Progenitor cell of endocrine pancreas (in vitro differentiated cells): ENCODE results near the gene APH1B. TPM values are rescaled to one million over a fixed set of nuclear protein-coding genes. Genes with fewer than 3 reads are reported as not detected.

ENCODE experiments used
- DNase-seq: peaks from one replicate; pipeline ENCODE4 v3.0.0; 2021; ENCODE audit warnings: low spot score; ENCODE audit not compliant: unreplicated experiment
- H3K27ac Mint-ChIP-seq: 2 replicates; pipeline ENCODE4 v1.8.0; 2021; ENCODE audit warnings: mild to moderate bottlenecking, moderate library complexity, mixed read lengths
- H3K27me3 Mint-ChIP-seq: 2 replicates; pipeline ENCODE4 v1.8.0; 2021; ENCODE audit warnings: mixed read lengths
- H3K36me3 Mint-ChIP-seq: 2 replicates; pipeline ENCODE4 v1.8.0; 2022; ENCODE audit warnings: mixed read lengths; ENCODE audit not compliant: insufficient read depth
- H3K4me1 Mint-ChIP-seq: 2 replicates; pipeline ENCODE4 v1.8.0; 2021; ENCODE audit warnings: low read depth, mixed read lengths
- H3K4me3 Mint-ChIP-seq: 2 replicates; pipeline ENCODE4 v1.8.0; 2021; ENCODE audit warnings: low read depth, mild to moderate bottlenecking, moderate library complexity, mixed read lengths
- H3K9me3 Mint-ChIP-seq: 2 replicates; pipeline ENCODE4 v1.8.0; 2021; ENCODE audit warnings: low read depth, mixed read lengths
- total RNA-seq: library from RNA; stranded (reverse); gene quantifications from 2 replicates; pipeline ENCODE4 v1.2.1, GENCODE V29; 2021
- TF ChIP-seq, protein P1 (sequence below): fragments of 200-600 bp; sonication (generic); IDR thresholded peaks from one replicate; pipeline ENCODE4 v1.5.0; 2021; ENCODE audit warnings: antibody characterized with exemption, mild to moderate bottlenecking; ENCODE audit not compliant: unreplicated experiment

Gene APH1B
- total RNA-seq, 1 donor from 2014 or later: 17.6 TPM

DNA sequence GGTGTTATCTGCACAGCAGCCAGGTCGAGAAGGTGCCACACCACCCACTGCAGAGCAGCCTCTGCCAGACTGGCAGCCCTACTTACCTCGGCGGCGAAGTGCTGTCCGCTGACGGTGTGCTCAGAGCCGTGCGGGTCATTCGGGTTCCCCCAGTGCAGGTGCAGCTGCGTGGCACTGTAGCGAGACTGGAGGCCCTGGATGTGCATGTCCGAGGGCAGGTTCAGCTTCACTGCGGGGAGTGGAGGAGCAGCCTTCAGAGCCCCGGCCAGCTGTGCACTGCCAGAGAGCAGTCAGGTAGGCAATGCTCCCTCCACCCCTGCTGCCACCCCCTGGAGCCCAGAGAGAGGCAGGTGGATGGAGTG, 68.0 kb downstream of the APH1B start:
- TF ChIP-seq, protein P1, sequence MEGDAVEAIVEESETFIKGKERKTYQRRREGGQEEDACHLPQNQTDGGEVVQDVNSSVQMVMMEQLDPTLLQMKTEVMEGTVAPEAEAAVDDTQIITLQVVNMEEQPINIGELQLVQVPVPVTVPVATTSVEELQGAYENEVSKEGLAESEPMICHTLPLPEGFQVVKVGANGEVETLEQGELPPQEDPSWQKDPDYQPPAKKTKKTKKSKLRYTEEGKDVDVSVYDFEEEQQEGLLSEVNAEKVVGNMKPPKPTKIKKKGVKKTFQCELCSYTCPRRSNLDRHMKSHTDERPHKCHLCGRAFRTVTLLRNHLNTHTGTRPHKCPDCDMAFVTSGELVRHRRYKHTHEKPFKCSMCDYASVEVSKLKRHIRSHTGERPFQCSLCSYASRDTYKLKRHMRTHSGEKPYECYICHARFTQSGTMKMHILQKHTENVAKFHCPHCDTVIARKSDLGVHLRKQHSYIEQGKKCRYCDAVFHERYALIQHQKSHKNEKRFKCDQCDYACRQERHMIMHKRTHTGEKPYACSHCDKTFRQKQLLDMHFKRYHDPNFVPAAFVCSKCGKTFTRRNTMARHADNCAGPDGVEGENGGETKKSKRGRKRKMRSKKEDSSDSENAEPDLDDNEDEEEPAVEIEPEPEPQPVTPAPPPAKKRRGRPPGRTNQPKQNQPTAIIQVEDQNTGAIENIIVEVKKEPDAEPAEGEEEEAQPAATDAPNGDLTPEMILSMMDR: no peak
- no peaks in the 10 kb centered on the region for H3K36me3 Mint-ChIP-seq
- no peak overlapping the region for H3K4me3 Mint-ChIP-seq
- no peaks in the 10 kb centered on the region for H3K9me3 Mint-ChIP-seq
- H3K4me1 Mint-ChIP-seq: peaks cover 3% of the 10 kb centered on the region
- H3K27ac Mint-ChIP-seq: no peak overlapping the region
- H3K27me3 Mint-ChIP-seq: peaks cover 10% of the 10 kb centered on the region
- DNase-seq: no peak

DNA sequence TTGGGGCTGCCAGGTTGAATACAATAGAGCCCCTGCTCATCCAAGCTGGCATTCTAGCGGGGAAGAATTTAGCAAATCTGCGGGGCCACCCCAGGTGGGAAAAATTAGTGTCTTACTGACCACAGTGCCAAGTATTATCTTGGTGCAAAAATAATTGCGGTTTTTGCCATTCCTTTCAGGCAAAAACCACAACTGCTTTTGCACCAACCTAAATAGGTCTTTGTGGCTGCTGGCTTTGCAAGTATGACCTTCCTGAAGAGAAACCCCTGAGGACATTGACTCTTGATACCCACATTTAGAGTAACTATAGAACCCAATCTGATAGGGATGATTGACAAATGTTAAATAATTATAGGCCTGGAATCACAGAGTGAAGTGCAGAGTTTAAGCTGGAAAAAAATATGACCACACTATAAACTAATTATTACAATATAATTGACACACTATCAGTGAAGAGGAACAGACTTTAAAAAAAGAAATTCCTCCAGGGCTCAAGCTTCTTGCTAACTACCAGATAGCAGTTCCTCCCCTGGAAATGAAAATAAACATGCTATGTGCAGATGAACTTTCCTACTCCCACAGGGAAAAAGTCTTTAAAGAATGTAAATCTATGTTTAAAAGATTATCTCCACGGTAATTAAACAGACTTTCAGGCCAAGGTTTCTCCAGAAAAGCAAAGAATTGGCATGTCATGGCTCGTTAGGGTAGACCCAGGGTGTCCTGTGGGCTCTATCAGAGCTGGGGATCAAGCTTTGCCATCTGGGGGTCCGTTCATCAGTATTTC, 69.9 kb downstream of the APH1B start:
- no peak overlapping the region for H3K27ac Mint-ChIP-seq
- no peak for DNase-seq
- peaks cover 10% of the 10 kb centered on the region for H3K27me3 Mint-ChIP-seq
- no peaks in the 10 kb centered on the region for H3K9me3 Mint-ChIP-seq
- peaks cover 1% of the 10 kb centered on the region for H3K4me1 Mint-ChIP-seq
- H3K4me3 Mint-ChIP-seq: no peak overlapping the region
- TF ChIP-seq, protein P1: no peak
- H3K36me3 Mint-ChIP-seq: no peaks in the 10 kb centered on the region

DNA sequence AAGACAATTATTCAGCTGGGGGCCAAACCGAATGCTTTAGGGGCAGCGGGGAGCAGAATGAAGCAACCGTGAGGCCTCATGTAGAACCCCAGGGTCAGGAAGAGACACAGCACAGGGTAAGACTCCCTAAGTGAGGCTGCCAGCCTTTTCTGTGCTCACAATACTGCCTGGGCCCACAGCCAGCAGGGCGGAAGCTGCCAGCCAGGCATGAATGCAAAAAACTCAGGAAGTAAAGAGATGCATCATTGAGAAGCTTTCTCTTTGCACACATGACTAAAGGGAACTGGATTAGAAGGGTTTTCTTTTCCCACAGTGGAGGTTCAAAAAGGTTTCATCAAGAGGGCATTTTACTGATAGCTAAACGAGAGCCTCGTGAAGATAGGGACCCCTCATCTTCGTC, 71.0 kb downstream of the APH1B start:
- H3K9me3 Mint-ChIP-seq: no peaks in the 10 kb centered on the region
- H3K27me3 Mint-ChIP-seq: peaks cover 10% of the 10 kb centered on the region
- H3K36me3 Mint-ChIP-seq: no peaks in the 10 kb centered on the region
- no peak for DNase-seq
- H3K27ac Mint-ChIP-seq: no peak overlapping the region
- TF ChIP-seq, protein P1: no peak
- H3K4me3 Mint-ChIP-seq: no peak overlapping the region
- H3K4me1 Mint-ChIP-seq: peaks cover 1% of the 10 kb centered on the region

GRCh38 chr15:63349156-63349555, 71.8 kb downstream of the APH1B start:
- TF ChIP-seq, protein P1: no peak
- Mint-ChIP-seq H3K27ac (no peak overlapping the region), H3K4me1 (peaks cover 3% of the 10 kb centered on the region), H3K27me3 (peaks cover 5% of the 10 kb centered on the region), H3K9me3 (no peaks in the 10 kb centered on the region), H3K36me3 (no peaks in the 10 kb centered on the region), H3K4me3 (no peak overlapping the region)
- no peak for DNase-seq

DNA sequence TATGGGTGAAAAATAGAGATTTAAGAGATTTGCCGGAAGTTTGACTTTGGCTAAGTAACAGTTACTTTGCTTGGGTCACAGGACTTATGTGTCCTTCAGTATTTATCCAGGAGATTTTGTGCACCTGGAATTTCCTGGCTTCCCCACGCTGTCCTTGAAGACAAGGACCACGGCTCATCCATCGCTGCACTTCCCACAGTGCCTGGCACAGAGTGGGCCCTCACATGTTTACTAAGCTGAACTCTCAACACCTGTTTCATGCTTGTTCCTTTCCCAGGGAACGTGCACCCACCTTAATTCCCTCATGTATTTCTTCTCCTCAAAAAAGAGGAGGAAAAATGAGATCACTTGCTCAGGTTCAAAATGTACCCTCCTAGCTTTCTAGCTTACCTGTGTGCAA, 72.2 kb downstream of the APH1B start:
- no peak overlapping the region for H3K4me3 Mint-ChIP-seq
- no peak overlapping the region for H3K27ac Mint-ChIP-seq
- TF ChIP-seq, protein P1: no peak
- no peak for DNase-seq
- peaks cover 4% of the 10 kb centered on the region for H3K27me3 Mint-ChIP-seq
- H3K4me1 Mint-ChIP-seq: peaks cover 3% of the 10 kb centered on the region
- no peaks in the 10 kb centered on the region for H3K36me3 Mint-ChIP-seq
- H3K9me3 Mint-ChIP-seq: no peaks in the 10 kb centered on the region
